Activated CD8-positive, alpha-beta memory T cell treated with anti-CD3 and anti-CD28 coated beads, Interleukin-2, amount 50 U/mL, for 1 hour (primary cell): ENCODE data around the gene TM4SF20.
"Not testable (repeated sequence)": the region's sequence is repeated elsewhere in the genome, so short reads cannot be mapped to it uniquely, and the experiment has no call there.

ENCODE experiments used
- DNase-seq: peaks from one replicate; pipeline ENCODE4 v3.0.0-alpha.2; 2020; ENCODE audit errors: extremely low read depth

TM4SF20 gene

DNA sequence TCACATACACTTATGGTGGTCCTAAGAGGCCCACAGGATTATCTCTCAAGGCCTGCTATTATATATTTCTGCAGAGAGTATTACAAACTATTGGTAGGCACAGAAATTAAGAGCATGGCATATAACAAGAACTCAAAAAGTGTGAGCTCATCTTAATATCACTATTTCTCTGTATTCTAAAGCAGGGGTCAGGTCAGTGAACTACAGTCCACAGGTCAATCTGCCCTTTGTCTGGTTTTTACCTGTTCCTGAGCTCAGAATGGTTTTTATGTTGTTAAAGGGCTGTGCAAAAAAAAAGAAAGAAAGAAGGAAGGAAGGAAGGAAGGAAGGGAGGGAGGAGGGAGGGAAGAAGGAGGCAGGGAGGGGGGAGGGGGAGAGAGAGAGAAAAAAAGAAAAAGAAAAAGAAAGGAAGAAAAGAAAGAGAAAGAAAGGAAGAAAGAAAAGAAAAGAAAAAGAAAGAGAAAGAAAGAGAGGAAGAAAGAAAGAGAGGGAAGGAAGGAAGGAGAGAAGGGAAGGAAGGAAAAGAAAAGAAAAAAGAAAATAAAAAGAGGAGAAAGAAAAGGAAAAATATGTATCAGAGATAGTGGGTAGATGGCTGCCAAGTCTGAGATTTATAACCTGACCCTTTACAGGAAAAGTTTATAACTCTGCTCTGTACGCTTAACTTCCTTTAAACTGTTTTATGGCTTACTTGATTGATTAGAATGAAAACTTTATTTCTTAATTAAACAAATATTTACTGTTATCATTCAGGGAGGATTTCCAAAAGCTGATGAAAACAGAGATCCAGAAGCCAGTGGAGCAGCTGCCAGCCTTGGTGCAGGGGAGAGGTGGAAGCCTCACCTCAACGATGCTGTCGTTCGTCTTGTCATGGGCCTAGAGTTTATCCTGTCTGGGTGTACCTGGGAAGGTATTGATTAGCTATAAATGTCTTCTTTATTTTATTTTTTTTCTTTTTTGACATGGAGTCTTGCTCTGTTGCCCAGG lies 19.9 kb upstream of the TM4SF20 start:
- DNase-seq, result no peak

- DNase-seq, result no peak
These were observed 18.5 kb upstream of the TM4SF20 start for GRCh38 chr2:227397562-227397961.

GRCh38 chr2:227395556-227395955 lies 16.4 kb upstream of the TM4SF20 start:
- DNase-seq, result no peak

- DNase-seq, result no peak
These were observed 15.3 kb upstream of the TM4SF20 start for GRCh38 chr2:227394401-227394800.

GRCh38 chr2:227390468-227391256 lies 11.6 kb upstream of the TM4SF20 start:
- DNase-seq, result no peak

GRCh38 chr2:227389661-227390060 lies 10.6 kb upstream of the TM4SF20 start:
- no peak for DNase-seq

GRCh38 chr2:227389231-227389630 lies 10.1 kb upstream of the TM4SF20 start:
- no peak for DNase-seq

DNA sequence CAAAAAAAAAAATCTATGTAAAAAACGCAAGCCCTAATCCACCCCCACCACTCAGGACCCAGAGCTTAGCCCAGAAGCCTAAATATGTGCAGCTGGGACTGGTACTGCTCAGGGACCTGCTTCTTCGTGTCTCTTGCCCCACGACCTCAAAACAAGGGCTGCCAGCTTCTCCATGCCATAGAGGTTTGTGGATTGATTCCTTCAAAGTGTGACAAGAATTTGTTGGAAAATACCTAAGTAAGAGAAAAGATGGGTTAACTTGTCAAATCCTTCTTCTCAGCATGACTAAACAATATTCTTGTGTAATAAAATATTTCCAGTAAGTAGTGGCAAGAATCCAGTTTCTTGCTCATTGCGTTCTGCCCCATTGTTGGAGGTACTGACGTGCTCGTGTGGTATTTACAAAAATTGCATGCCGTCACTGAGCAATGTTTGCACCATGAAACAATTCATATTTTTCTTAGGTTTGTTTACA lies 9.5 kb upstream of the TM4SF20 start:
- no peak for DNase-seq

- DNase-seq, result not testable (repeated sequence)
These were observed 8.5 kb upstream of the TM4SF20 start, which contains the start of gene SCYGR1 for GRCh38 chr2:227387583-227387982. Gene SCYGR1, minus strand, starts transcription at chr2:227387949. Its CDS starts 0 bp downstream, at chr2:227387949.

DNA sequence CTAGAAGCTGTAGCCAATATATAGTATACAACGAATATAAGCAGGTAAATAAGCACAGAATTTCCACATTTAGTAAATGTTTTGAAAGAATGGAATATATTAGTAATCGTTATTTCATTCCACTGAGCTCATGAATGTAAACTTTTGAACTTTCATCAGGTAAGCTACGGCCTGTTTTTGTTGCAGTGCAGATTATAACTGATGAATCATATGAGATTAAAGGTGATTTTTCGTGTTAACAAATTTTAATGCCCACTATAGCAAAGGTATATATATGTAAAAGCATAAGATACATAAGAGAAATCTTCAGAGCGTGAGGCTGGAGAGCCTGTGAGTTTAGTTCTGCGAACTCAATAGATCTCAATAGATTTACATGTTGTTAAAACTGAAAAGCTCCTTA lies 7.5 kb upstream of the TM4SF20 start:
- no peak for DNase-seq

GRCh38 chr2:227383686-227384085 lies 4.6 kb upstream of the TM4SF20 start:
- DNase-seq, result no peak

DNA sequence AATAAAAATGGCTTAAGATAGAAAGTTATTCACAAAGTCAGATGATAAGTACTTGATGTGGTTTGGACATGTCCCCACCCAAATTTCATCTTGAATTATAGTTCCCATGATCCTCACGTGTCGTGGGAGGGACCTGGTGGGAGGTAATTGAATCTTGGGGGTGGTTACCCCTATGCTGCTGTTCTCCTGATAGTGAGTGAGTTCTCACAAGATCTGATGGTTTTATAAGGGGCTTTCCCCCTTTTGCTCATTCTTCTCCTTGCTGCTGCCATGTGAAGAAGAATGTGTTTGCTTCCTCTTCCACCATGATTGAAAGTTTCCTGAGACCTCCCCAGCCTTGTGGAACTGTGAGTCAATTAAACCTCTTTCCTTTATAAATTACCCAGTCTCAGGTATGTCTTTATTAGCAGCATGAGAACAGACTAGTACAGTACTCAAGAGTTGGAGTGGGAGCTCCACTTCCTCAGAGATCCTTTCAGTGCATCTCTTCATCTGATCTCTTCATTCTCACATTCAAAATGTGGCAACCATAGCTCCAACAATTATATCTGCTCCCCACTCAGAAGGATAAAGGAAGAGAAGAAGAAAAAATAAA lies 3.2 kb upstream of the TM4SF20 start:
- DNase-seq, result not testable (repeated sequence)

DNA sequence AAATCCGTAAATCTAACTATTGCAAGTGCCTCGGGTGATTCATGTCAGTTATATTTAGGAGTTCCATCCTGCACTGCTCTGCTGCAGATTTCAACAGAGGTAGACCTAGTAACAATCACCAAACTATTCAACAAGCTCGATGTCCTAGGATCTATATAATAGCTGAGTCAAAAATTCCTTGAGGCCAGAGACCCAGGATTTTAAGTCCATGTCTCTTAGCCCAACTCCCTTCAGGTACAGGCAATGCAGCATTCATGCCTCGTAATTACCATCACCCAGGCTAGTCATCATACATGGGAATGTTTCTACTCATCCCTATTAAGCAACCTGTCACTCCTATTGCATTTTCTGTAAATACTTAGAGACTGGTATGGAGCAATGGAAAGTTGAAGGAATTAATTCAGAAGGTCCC lies 729 bp downstream of the TM4SF20 start:
- DNase-seq, result no peak

GRCh38 chr2:227377467-227378351 lies 1.4 kb downstream of the TM4SF20 start:
- no peak for DNase-seq

DNA sequence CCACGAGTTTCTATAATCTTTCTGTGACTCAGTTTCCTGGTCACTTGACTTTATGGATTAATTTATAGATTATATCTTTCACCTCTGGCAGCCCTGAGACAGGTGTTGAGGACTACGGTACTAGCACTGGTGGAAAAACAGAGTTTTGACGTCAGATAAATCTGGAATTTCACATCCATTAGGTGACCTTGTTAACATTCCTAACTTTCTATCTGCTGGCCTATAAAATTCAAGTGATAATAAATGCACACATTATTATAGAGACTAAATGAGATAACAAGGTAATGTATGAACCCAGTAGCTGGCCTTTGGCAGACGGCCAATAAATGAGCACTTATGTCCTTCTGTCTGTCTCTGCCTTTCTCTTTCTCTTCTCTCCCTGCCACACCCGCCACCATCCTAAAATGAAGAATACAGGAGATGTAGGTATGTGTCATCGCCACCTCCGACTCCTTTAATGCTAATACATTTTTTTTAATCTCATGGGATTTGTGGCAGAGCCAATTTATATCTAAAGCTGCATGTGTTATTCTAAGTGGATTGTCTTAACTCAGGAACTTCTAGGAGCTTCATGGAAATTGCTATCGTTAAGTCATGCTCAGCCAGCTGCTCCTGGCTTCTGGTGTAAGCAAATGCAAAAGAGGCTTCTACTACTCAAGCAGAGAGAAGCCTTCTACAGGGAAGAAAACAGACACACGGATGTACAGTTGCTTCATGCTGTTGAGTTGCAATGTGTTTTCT lies 2.3 kb downstream of the TM4SF20 start:
- DNase-seq, result no peak

GRCh38 chr2:227374158-227374557 lies 4.9 kb downstream of the TM4SF20 start:
- DNase-seq, result no peak

GRCh38 chr2:227373389-227373788 lies 5.7 kb downstream of the TM4SF20 start:
- no peak for DNase-seq

DNA sequence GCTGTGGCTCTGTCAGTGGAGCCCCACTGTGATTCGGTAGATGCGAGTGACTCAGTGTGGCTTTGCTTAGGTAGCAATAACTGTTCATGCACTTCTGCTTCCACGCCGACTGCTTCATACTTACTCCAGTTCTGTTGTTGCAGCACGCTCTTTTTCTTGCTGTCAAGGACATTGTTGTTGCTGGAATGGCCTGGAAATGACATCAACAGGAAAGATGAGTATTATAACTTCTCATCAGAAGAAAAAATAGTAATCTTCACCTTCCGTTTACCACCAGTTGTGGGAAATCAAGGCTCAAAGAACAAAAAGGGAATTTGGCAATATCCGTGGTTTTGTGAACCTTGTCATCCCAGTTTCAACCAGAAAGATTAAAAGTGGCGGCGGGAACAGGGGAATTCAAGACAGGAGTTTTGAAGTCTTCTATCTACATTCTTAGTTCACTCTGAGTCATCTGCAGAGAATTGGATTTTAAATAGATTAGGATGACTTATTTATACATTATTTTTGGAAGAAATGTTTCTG lies 8.3 kb downstream of the TM4SF20 start:
- DNase-seq, result no peak

GRCh38 chr2:227370092-227370491 lies 9.0 kb downstream of the TM4SF20 start:
- DNase-seq, result no peak

DNA sequence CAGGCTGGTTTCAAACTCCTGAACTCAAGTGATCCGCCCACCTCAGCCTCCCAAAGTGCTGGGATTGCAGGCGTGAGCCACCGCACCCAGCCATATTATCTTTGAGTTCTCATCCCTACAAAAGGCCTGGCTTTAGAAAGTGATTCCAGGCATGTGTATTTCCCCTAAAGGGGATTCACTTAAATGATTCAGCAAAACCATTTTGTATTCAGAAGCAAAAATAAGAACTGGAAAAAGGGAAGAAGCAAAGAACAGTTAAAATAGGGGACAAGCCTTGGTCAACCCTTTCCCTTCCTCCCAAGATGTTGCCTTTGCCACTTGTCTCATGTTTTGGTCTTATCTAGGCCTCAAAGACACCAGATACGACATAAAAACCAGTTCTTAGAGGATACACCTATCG lies 10.5 kb downstream of the TM4SF20 start:
- DNase-seq, result no peak
